CD8-positive, alpha-beta memory T cell (primary cell): Measurements from ENCODE around the gene FAM13A. TPM values are rescaled to one million over a fixed set of nuclear protein-coding genes. Genes with fewer than 3 reads are reported as not detected.

ENCODE experiments used
- CTCF ChIA-PET: fragments of 350-600 bp; sonication (Branson Sonifier 250); formaldehyde crosslinking; loops from one replicate; lab custom pipeline; 2021; ENCODE audit warnings: antibody characterized with exemption; lab: Charles Lee
- POLR2A ChIA-PET: fragments of 350-600 bp; sonication (Branson Sonifier 250); formaldehyde crosslinking; loops from one replicate; lab custom pipeline; 2021; ENCODE audit warnings: antibody characterized with exemption; lab: Charles Lee
- DNase-seq, 5 donors: peaks; one replicate each; pipeline versions ENCODE4 v3.0.0 to v3.0.0-alpha.2; 2020 to 2022; ENCODE audit warnings: mixed read lengths in 1 of 5
- H3K27ac ChIP-seq: one replicate; pipeline ENCODE4 v1.7.0; 2013; ENCODE audit warnings: low read depth, mild to moderate bottlenecking, low read length, moderate library complexity
- H3K27me3 ChIP-seq: 2 replicates; pipeline ENCODE4 v1.7.0; 2013; ENCODE audit warnings: low read length, mild to moderate bottlenecking; ENCODE audit not compliant: insufficient read depth, poor library complexity, severe bottlenecking
- H3K36me3 ChIP-seq: 2 replicates; pipeline ENCODE4 v1.7.0; 2013; ENCODE audit warnings: mild to moderate bottlenecking, low read length, moderate library complexity; ENCODE audit not compliant: insufficient read depth
- H3K4me1 ChIP-seq: 2 replicates; pipeline ENCODE4 v1.7.0; 2013; ENCODE audit warnings: mild to moderate bottlenecking, low read length, moderate library complexity; ENCODE audit not compliant: insufficient read depth
- H3K4me3 ChIP-seq: 2 replicates; pipeline ENCODE4 v1.7.0; 2013; ENCODE audit warnings: mild to moderate bottlenecking, low read length
- H3K9me3 ChIP-seq: 2 replicates; pipeline ENCODE4 v1.7.0; 2013; ENCODE audit warnings: mild to moderate bottlenecking, low read length
- H3K27ac Mint-ChIP-seq, 8 donors: one replicate each; pipeline ENCODE4 v1.8.0; 2020 to 2021; ENCODE audit warnings: mixed read lengths in 8 of 8, mild to moderate bottlenecking in 6 of 8, inconsistent platforms in 3 of 8, moderate library complexity in 3 of 8
- H3K27me3 Mint-ChIP-seq, 2 donors: one replicate each; pipeline ENCODE4 v1.8.0; 2020 to 2021; ENCODE audit warnings: mixed read lengths in 2 of 2, mild to moderate bottlenecking in 1 of 2, moderate library complexity in 1 of 2
- H3K36me3 Mint-ChIP-seq, 3 donors: one replicate each; pipeline ENCODE4 v1.8.0; 2020 to 2021; ENCODE audit warnings: mixed read lengths in 3 of 3, inconsistent platforms in 1 of 3, mild to moderate bottlenecking in 1 of 3
- H3K4me1 Mint-ChIP-seq, 3 donors: one replicate each; pipeline ENCODE4 v1.8.0; 2020 to 2021; ENCODE audit warnings: mixed read lengths in 3 of 3, inconsistent platforms in 1 of 3, mild to moderate bottlenecking in 1 of 3
- H3K4me3 Mint-ChIP-seq, 7 donors: one replicate each; pipeline ENCODE4 v1.8.0; 2020 to 2021; ENCODE audit warnings: mixed read lengths in 7 of 7, mild to moderate bottlenecking in 6 of 7, moderate library complexity in 4 of 7, inconsistent platforms in 2 of 7
- H3K9me3 Mint-ChIP-seq, 5 donors: one replicate each; pipeline ENCODE4 v1.8.0; 2020 to 2022; ENCODE audit warnings: mixed read lengths in 5 of 5, mild to moderate bottlenecking in 3 of 5, moderate library complexity in 2 of 5, inconsistent platforms in 1 of 5
- polyA plus RNA-seq: library from polyadenylated mRNA; unstranded; fragments of 300-500 nt; fragmentation: Illumina TruSeq; gene quantifications from one replicate; pipeline ENCODE4 v1.2.3, GENCODE V29; 2021
- total RNA-seq, 2 experiments: library from RNA; stranded (reverse); gene quantifications; one replicate each; pipeline ENCODE4 v1.2.3, GENCODE V29; 2021

The FAM13A gene
- total and polyA plus RNA-seq, 3 experiments from 2014 or later = 1.4 to 1.6 (median 1.4) TPM

GRCh38 chr4:88809101-88809500 is 247.9 kb downstream of the FAM13A start:
- no peak overlapping the region for H3K4me3 ChIP-seq
- ChIA-PET POLR2A (no interaction called here), CTCF (interaction anchor here (1.0 kb wide), 2 partner anchors 215 to 270 kb away, joined by 3 to 4 read pairs; no protein-coding TSS in a partner anchor)
- Mint-ChIP-seq H3K27me3 (peaks cover 0 to 3% of the 10 kb centered on the region in 2 donors), H3K4me3 (no peak overlapping the region), H3K4me1 (no peaks in the 10 kb centered on the region), H3K36me3 (peaks cover 0 to 2% (median 0%) of the 10 kb centered on the region in 3 donors), H3K9me3 (no peaks in the 10 kb centered on the region), H3K27ac (peak overlapping the region in 1 of 8 donors; percentile 1)
- no peaks in the 10 kb centered on the region for H3K36me3 ChIP-seq
- H3K27me3 ChIP-seq = no peaks in the 10 kb centered on the region
- H3K4me1 ChIP-seq = no peaks in the 10 kb centered on the region
- H3K27ac ChIP-seq = no peak overlapping the region
- no peak for DNase-seq
- no peaks in the 10 kb centered on the region for H3K9me3 ChIP-seq

GRCh38 chr4:88807499-88807898 is 249.5 kb downstream of the FAM13A start:
- peaks cover 0 to 4% (median 0%) of the 10 kb centered on the region in 3 donors for H3K36me3 Mint-ChIP-seq
- Histone ChIP-seq H3K27me3 (no peaks in the 10 kb centered on the region), H3K4me1 (no peaks in the 10 kb centered on the region), H3K27ac (no peak overlapping the region), H3K4me3 (no peak overlapping the region), H3K9me3 (no peaks in the 10 kb centered on the region), H3K36me3 (no peaks in the 10 kb centered on the region)
- no peak overlapping the region for H3K27ac Mint-ChIP-seq
- no peak overlapping the region for H3K4me3 Mint-ChIP-seq
- peaks cover 0 to 3% of the 10 kb centered on the region in 2 donors for H3K27me3 Mint-ChIP-seq
- no peaks in the 10 kb centered on the region for H3K4me1 Mint-ChIP-seq
- ChIA-PET CTCF (no interaction called here), POLR2A (no interaction called here)
- no peaks in the 10 kb centered on the region for H3K9me3 Mint-ChIP-seq
- DNase-seq = no peak

- DNase-seq = no peak
- no peak overlapping the region for H3K27ac ChIP-seq
- CTCF ChIA-PET = interaction anchor here (1.3 kb wide), 1 partner anchor 265 kb away, joined by 3 read pairs; no protein-coding TSS in a partner anchor
- no peaks in the 10 kb centered on the region for H3K4me1 ChIP-seq
- Mint-ChIP-seq H3K36me3 (peaks cover 0 to 6% (median 6%) of the 10 kb centered on the region in 3 donors), H3K4me1 (no peaks in the 10 kb centered on the region), H3K27ac (peak overlapping the region in 3 of 8 donors; percentile 8 to 39 (median 10)), H3K9me3 (no peaks in the 10 kb centered on the region), H3K27me3 (peaks cover 0 to 3% of the 10 kb centered on the region in 2 donors), H3K4me3 (no peak overlapping the region)
- no peaks in the 10 kb centered on the region for H3K27me3 ChIP-seq
- POLR2A ChIA-PET = no interaction called here
- H3K36me3 ChIP-seq = no peaks in the 10 kb centered on the region
- H3K9me3 ChIP-seq = no peaks in the 10 kb centered on the region
- no peak overlapping the region for H3K4me3 ChIP-seq
Observed at GRCh38 chr4:88804234-88804633, 252.8 kb downstream of the FAM13A start.

- Mint-ChIP-seq H3K36me3 (peaks cover under 1 to 7% (median 6%) of the 10 kb centered on the region in 3 donors), H3K27ac (peak overlapping the region in 1 of 8 donors; percentile 39), H3K9me3 (no peaks in the 10 kb centered on the region), H3K27me3 (peaks cover 0 to 3% of the 10 kb centered on the region in 2 donors), H3K4me1 (no peaks in the 10 kb centered on the region), H3K4me3 (no peak overlapping the region)
- Histone ChIP-seq H3K9me3 (no peaks in the 10 kb centered on the region), H3K36me3 (no peaks in the 10 kb centered on the region), H3K4me3 (no peak overlapping the region), H3K27ac (no peak overlapping the region), H3K27me3 (no peaks in the 10 kb centered on the region), H3K4me1 (no peaks in the 10 kb centered on the region)
- POLR2A ChIA-PET = no interaction called here
- CTCF ChIA-PET = no interaction called here
- DNase-seq = no peak
Observed at GRCh38 chr4:88803600-88804096, 253.3 kb downstream of the FAM13A start.

- Histone ChIP-seq H3K9me3 (no peaks in the 10 kb centered on the region), H3K27ac (no peak overlapping the region), H3K4me1 (no peaks in the 10 kb centered on the region), H3K36me3 (no peaks in the 10 kb centered on the region), H3K4me3 (no peak overlapping the region), H3K27me3 (no peaks in the 10 kb centered on the region)
- peaks cover 1 to 12% (median 6%) of the 10 kb centered on the region in 3 donors for H3K36me3 Mint-ChIP-seq
- H3K4me1 Mint-ChIP-seq = no peaks in the 10 kb centered on the region
- ChIA-PET POLR2A (no interaction called here), CTCF (no interaction called here)
- H3K4me3 Mint-ChIP-seq = no peak overlapping the region
- H3K9me3 Mint-ChIP-seq = no peaks in the 10 kb centered on the region
- H3K27me3 Mint-ChIP-seq = peaks cover 0 to 3% of the 10 kb centered on the region in 2 donors
- H3K27ac Mint-ChIP-seq = no peak overlapping the region
- no peak for DNase-seq
Observed at GRCh38 chr4:88802585-88803286, 254.2 kb downstream of the FAM13A start.

GRCh38 chr4:88802138-88802537 is 254.8 kb downstream of the FAM13A start:
- H3K27me3 Mint-ChIP-seq = peaks cover 0 to 3% of the 10 kb centered on the region in 2 donors
- H3K4me3 Mint-ChIP-seq = no peak overlapping the region
- Histone ChIP-seq H3K4me1 (no peaks in the 10 kb centered on the region), H3K4me3 (no peak overlapping the region), H3K36me3 (no peaks in the 10 kb centered on the region), H3K27me3 (no peaks in the 10 kb centered on the region), H3K9me3 (no peaks in the 10 kb centered on the region), H3K27ac (no peak overlapping the region)
- no peak overlapping the region for H3K27ac Mint-ChIP-seq
- no peaks in the 10 kb centered on the region for H3K9me3 Mint-ChIP-seq
- H3K36me3 Mint-ChIP-seq = peaks cover 1 to 15% (median 6%) of the 10 kb centered on the region in 3 donors
- H3K4me1 Mint-ChIP-seq = no peaks in the 10 kb centered on the region
- ChIA-PET POLR2A (no interaction called here), CTCF (no interaction called here)
- no peak for DNase-seq

- H3K36me3 Mint-ChIP-seq = peaks cover 1 to 17% (median 6%) of the 10 kb centered on the region in 3 donors
- no peak overlapping the region for H3K27ac Mint-ChIP-seq
- Histone ChIP-seq H3K36me3 (no peaks in the 10 kb centered on the region), H3K27me3 (no peaks in the 10 kb centered on the region), H3K4me1 (no peaks in the 10 kb centered on the region), H3K4me3 (no peak overlapping the region), H3K27ac (no peak overlapping the region), H3K9me3 (no peaks in the 10 kb centered on the region)
- ChIA-PET POLR2A (no interaction called here), CTCF (no interaction called here)
- no peak overlapping the region for H3K4me3 Mint-ChIP-seq
- DNase-seq = no peak
- peaks cover 0 to 3% of the 10 kb centered on the region in 2 donors for H3K27me3 Mint-ChIP-seq
- H3K4me1 Mint-ChIP-seq = no peaks in the 10 kb centered on the region
- H3K9me3 Mint-ChIP-seq = no peaks in the 10 kb centered on the region
Observed at GRCh38 chr4:88799900-88800299, 257.1 kb downstream of the FAM13A start.

- Histone ChIP-seq H3K4me3 (no peak overlapping the region), H3K27ac (no peak overlapping the region), H3K9me3 (no peaks in the 10 kb centered on the region), H3K27me3 (no peaks in the 10 kb centered on the region), H3K36me3 (no peaks in the 10 kb centered on the region), H3K4me1 (no peaks in the 10 kb centered on the region)
- H3K27ac Mint-ChIP-seq = no peak overlapping the region
- H3K4me3 Mint-ChIP-seq = no peak overlapping the region
- ChIA-PET CTCF (no interaction called here), POLR2A (no interaction called here)
- peaks cover 0 to 3% of the 10 kb centered on the region in 2 donors for H3K27me3 Mint-ChIP-seq
- DNase-seq = no peak
- peaks cover 1 to 17% (median 3%) of the 10 kb centered on the region in 3 donors for H3K36me3 Mint-ChIP-seq
- no peaks in the 10 kb centered on the region for H3K9me3 Mint-ChIP-seq
- no peaks in the 10 kb centered on the region for H3K4me1 Mint-ChIP-seq
Observed at GRCh38 chr4:88797725-88798124, 259.3 kb downstream of the FAM13A start.
